Measurements from ENCODE around the gene PRKAR2B.

PRKAR2B gene

GRCh38 chr7:107044347-107045194 lies at the start of gene PRKAR2B:
Gene PRKAR2B (plus strand): TSS chr7:107044705. CDS start chr7:107044908, 203 bp downstream.
- peak; percentile 95 for DNase-seq

DNA sequence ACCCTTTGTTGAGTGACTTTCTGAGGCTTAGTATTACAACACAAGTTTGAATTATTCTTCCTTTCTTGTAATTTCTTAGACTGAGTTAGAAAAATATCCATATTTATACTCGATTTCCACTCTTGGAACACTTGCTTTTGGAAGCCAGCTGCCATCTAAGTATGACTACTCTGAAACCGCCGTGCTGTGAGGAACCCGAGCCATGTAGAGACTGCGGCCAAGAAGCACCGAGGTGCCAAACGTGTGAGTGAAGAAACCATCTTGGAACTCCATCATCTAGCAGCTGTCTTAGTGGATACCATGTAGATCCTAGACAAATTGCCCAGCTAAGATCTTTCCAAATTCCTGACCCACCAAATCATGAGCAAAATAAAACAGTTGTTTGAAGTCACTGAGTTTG lies 49.7 kb upstream of the PRKAR2B start:
- no peak for DNase-seq

DNA sequence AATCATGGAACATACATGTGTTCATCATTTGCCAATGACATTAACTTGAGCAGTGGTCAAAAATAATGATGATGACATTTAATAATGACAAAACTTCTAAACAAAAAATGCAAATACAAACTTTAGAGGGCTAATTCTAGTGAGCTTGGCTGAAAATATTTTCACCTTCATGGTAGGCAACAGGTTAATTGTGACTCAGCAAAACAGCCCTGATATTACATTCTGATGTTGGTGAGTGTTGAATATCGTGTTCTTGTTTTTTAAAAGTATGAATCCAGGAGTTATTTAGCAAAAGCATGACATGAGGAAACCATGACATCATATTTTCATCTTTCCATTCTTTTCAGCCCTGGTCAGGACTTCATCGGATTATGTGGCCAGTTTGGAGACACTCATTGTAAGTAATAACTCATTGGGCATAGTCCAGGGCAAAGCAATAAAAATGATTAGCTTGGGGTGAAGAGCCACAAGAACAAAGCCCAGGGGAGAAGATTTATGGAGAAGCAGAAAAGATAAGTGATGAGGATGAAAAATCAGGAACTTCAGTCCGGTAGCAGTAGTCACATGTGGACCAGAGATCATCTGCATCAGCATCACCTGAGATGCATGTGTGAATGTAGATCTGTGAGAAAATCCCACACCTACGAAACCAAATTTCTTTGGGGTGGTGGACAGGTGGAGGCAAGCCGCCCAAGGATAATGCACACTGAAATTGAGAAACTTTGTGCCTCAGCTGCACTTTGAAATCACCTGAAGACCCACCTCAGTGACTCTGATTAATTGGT lies 46.8 kb upstream of the PRKAR2B start:
- DNase-seq, result no peak

DNA sequence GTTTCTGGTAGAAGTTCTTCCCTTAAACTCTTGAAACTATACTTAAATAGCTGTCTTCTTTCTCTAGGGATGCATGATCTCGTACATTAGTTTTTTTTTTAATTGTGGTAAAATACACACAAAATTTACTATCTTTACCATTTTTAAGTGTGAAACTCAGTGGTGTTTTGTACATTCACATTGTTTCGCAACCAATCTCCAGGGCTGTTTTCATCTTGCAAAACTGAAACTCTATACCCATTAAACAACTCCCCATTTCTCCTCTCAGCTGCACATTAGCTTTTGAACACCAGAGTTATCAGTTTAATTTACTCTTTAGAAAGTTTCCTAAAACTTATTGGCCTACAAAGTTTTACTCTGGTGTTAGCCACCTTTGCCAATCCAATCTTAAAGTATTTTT lies 45.5 kb upstream of the PRKAR2B start:
- no peak for DNase-seq

GRCh38 chr7:107001490-107001889 lies 43.0 kb upstream of the PRKAR2B start:
- DNase-seq, result no peak

DNA sequence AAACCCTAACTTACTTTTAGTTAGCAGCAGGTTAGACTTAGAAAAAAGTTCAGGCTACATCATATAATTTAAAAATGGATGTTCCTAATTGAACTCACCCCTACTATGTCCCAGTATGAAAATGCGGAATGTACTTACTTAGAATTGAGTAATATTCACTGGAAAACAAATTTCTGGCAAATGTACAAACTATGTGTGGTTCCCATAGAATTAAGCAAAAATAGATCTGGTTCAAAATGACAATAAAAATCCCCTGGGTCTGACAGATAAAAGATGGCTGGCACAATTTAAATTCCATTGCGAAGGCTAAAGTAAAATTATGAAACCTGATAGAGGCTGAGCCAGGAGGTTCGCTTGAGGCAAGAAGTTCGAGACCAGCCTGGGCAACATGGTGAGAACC lies 42.4 kb upstream of the PRKAR2B start:
- no peak for DNase-seq

DNA sequence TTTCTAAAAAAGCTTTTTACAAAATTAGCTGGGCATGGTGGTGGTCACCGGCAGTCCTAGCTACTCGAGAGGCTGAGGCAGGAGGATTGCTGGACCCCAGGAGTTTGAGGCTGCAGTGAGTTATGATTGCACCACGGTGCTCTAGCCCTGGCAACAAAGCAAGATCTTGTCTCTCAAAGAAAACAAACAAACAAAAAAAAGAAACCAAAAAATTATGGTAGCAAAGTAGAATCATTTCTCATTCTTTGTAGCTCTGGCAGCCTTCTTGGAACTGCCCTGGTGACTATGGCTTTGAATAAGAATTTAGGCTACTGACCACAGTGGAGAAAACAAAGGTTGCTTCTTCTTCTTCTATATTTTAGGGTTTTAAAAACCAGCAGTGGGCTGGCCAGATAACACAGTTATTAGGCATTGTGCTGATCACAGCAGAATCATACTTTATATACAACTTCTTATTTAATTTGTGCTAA lies 41.9 kb upstream of the PRKAR2B start:
- DNase-seq, result no peak

DNA sequence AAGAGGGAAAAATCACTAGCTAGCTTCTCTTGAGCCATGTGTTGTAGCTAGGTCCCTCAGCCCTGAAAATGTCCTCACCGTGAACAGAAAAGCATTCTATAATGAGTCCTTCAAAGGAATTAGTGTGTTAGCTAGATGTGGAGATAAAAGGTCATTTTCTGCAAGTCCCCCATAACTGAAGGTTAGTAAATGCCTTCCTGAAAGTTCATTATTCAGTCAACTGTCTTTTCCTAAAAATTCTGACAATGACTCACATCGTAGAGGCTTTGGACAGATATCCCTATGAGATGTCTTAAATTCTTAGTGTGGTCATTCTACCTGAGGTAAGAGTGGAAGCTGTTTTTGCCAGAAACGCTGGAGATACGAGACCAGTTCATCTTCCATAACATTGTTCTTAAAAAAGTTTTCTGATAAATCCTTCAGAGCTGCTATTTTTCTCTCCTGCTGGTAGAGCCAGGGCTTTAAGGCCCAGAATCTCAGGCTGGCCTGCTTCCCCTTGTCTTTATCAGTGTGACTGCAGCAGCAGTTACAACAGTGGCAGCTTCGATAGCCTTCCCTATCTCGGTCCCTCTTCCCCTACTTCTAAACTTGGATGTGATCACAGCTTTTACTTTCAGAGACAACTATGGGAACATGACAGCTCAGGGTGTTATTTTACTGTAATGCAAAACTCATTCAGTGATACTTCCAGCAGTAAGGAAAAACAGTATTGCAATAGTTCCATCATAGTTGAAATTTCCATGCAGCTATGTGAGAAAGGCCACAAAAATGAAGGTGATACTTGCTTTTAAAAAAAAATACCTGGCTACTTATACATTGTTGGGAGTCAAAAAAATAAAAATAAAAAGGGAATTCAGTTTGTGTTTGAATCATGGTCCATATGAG lies 37.3 kb upstream of the PRKAR2B start:
- no peak for DNase-seq

- DNase-seq, result no peak
Measured at GRCh38 chr7:107007892-107008287, 36.6 kb upstream of the PRKAR2B start.

- DNase-seq, result no peak
Measured at GRCh38 chr7:107009846-107010203, 34.7 kb upstream of the PRKAR2B start.

DNA sequence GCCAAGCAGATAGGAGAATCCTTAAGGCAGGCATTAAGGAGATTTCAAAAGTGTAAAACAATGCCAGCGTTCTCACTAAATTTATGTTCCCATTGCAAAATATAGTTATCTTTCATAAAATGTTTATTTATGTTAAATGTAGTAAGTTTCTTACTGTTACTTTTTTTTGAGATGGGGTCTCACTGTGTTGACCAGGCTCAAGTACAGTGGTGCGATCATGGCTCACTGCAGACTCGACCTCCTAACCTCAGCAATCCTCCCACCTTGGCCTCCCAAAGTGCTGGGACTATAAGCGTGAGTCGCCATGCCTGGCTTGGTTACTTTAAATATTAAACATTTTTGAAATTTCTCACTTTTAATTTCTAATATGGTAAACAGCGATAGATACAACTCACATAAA lies 31.8 kb upstream of the PRKAR2B start:
- no peak for DNase-seq

GRCh38 chr7:107014387-107015023 lies 30.0 kb upstream of the PRKAR2B start:
- peak; percentile 11 for DNase-seq

- DNase-seq, result no peak
Measured at GRCh38 chr7:107016312-107016711, 28.2 kb upstream of the PRKAR2B start.

DNA sequence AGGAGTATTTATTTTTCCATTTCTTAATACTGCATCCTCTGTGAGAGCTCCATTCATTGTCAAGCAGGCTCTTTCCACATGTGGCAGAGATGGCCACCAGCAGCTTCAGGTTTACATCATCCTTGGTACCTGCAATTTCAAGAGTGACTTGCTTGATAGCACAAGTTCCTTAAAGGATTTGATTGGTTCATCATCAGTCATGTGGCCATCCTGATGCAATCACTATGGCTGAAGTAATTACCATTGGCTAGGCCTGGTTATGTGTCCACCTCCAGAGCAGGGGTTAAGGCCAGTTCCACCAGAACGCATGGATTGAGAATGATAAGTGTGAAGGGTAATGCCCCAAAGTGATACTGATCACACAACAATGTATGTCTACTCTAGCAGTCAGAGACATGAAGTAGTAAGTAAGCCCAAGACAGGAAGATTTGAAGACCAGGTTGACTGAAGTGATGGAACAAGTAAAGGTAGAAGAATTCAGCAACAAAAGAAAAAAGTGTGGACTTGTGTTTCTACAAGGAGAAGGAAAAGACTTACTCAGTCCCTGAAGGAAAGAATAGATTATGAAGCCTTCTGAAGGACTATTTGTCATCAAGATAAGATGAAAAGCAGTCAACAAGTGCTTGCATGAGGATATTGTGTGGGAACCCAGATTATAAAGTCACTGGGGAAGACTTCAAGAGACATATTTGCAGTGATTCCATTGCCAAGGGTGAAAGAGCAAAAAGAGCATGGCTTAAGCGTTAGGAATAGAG lies 26.4 kb upstream of the PRKAR2B start:
- no peak for DNase-seq

- no peak for DNase-seq
Measured at GRCh38 chr7:107020400-107020799, 24.1 kb upstream of the PRKAR2B start.

DNA sequence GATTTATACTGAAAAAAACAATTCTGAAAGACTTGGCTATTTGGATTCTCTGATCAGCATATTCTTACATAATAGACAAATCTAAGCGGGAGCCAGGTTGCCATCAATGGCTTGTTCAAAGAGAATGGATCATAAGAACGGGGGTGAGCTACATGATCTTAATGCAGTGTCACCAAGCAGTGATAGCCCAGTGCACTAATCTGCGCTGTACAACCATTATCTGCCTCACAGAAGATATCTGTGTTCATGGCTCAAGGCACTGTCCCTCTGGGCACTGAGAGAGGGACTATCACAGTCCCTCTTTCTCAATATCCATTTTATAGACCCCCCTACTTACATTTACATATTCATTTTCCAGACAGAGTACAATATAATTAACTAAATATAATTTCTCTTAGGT lies 22.9 kb upstream of the PRKAR2B start:
- no peak for DNase-seq

DNA sequence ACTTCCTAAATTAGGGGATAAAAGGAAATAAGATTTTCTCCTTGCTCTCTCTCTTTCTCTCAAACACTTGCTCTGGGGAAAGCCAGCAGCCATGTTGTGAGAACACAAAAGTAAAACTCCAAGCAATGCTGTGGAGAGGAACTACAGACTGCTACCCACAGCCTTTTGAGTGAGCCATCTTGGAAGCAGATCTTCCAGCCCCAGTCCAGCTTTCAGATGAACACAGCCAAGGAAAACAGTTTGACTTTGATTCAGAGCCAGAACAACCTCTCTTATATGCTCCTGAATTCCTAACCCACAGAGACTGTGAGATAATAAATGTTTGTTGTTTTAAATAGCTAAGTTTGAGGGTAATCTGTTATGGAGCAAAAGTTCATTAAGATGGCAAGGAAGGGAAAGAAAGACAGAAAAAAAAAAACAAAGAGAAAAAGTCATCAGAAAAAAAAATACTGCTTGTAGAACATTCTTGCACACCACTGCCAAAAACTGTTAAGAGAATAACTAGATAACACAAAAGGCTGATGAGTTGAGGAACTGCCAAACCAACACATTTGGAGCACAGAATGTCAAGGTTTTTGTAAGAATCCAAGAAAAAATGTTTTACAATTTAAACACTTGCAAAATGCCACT lies 20.9 kb upstream of the PRKAR2B start:
- no peak for DNase-seq

- DNase-seq, result no peak
Measured at GRCh38 chr7:107024906-107025305, 19.6 kb upstream of the PRKAR2B start.

- no peak for DNase-seq
Measured at GRCh38 chr7:107025449-107026103, 18.9 kb upstream of the PRKAR2B start.

- no peak for DNase-seq
Measured at GRCh38 chr7:107026166-107026565, 18.3 kb upstream of the PRKAR2B start.

- DNase-seq, result no peak
Measured at GRCh38 chr7:107027208-107027607, 17.3 kb upstream of the PRKAR2B start.

Measured in NCI-H1092 treated with DMSO at 0.1 percent for 48 hours (cell line).